ENCODE measurements around the gene UAP1L1. TPM values are rescaled to one million over a fixed set of nuclear protein-coding genes. Genes with fewer than 3 reads are reported as not detected.
"Not testable (repeated sequence)": the region's sequence is repeated elsewhere in the genome, so short reads cannot be mapped to it uniquely, and the experiment has no call there.

UAP1L1 gene
- total RNA-seq, 1 donor from 2014 or later, result 34.2 TPM

- no peak overlapping the region for H3K4me3 Mint-ChIP-seq (ENCODE audit: unreplicated experiment)
- no peak for DNase-seq (ENCODE audit: extremely low spot score, unreplicated experiment)
- no peaks in the 10 kb centered on the region for H3K36me3 Mint-ChIP-seq (ENCODE audit: unreplicated experiment)
- no peak overlapping the region for H3K27ac Mint-ChIP-seq (ENCODE audit: unreplicated experiment)
- no peaks in the 10 kb centered on the region for H3K27me3 Mint-ChIP-seq (ENCODE audit: unreplicated experiment)
- H3K9me3 Mint-ChIP-seq (ENCODE audit: unreplicated experiment), result no peaks in the 10 kb centered on the region
- peaks cover 8% of the 10 kb centered on the region for H3K4me1 Mint-ChIP-seq (ENCODE audit: unreplicated experiment)
- TF ChIP-seq, protein P1, sequence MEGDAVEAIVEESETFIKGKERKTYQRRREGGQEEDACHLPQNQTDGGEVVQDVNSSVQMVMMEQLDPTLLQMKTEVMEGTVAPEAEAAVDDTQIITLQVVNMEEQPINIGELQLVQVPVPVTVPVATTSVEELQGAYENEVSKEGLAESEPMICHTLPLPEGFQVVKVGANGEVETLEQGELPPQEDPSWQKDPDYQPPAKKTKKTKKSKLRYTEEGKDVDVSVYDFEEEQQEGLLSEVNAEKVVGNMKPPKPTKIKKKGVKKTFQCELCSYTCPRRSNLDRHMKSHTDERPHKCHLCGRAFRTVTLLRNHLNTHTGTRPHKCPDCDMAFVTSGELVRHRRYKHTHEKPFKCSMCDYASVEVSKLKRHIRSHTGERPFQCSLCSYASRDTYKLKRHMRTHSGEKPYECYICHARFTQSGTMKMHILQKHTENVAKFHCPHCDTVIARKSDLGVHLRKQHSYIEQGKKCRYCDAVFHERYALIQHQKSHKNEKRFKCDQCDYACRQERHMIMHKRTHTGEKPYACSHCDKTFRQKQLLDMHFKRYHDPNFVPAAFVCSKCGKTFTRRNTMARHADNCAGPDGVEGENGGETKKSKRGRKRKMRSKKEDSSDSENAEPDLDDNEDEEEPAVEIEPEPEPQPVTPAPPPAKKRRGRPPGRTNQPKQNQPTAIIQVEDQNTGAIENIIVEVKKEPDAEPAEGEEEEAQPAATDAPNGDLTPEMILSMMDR (IDR thresholded peaks at IDR 0.05), result no peak
Measured at GRCh38 chr9:137062384-137062783, 14.9 kb upstream of the UAP1L1 start.

- not testable (repeated sequence) for H3K4me1 Mint-ChIP-seq (ENCODE audit: unreplicated experiment); H3K27me3 Mint-ChIP-seq (ENCODE audit: unreplicated experiment); DNase-seq (ENCODE audit: extremely low spot score, unreplicated experiment); H3K27ac Mint-ChIP-seq (ENCODE audit: unreplicated experiment); H3K9me3 Mint-ChIP-seq (ENCODE audit: unreplicated experiment); H3K4me3 Mint-ChIP-seq (ENCODE audit: unreplicated experiment); H3K36me3 Mint-ChIP-seq (ENCODE audit: unreplicated experiment)
Measured at GRCh38 chr9:137062798-137063197, 14.5 kb upstream of the UAP1L1 start.

- no peaks in the 10 kb centered on the region for H3K36me3 Mint-ChIP-seq (ENCODE audit: unreplicated experiment)
- peaks cover 3% of the 10 kb centered on the region for H3K4me1 Mint-ChIP-seq (ENCODE audit: unreplicated experiment)
- no peaks in the 10 kb centered on the region for H3K27me3 Mint-ChIP-seq (ENCODE audit: unreplicated experiment)
- DNase-seq (ENCODE audit: extremely low spot score, unreplicated experiment), result no peak
- no peak overlapping the region for H3K27ac Mint-ChIP-seq (ENCODE audit: unreplicated experiment)
- no peaks in the 10 kb centered on the region for H3K9me3 Mint-ChIP-seq (ENCODE audit: unreplicated experiment)
- TF ChIP-seq, protein P1 (IDR thresholded peaks at IDR 0.05), result no peak
- H3K4me3 Mint-ChIP-seq (ENCODE audit: unreplicated experiment), result no peak overlapping the region
Measured at GRCh38 chr9:137063311-137064026, 13.8 kb upstream of the UAP1L1 start.

DNA sequence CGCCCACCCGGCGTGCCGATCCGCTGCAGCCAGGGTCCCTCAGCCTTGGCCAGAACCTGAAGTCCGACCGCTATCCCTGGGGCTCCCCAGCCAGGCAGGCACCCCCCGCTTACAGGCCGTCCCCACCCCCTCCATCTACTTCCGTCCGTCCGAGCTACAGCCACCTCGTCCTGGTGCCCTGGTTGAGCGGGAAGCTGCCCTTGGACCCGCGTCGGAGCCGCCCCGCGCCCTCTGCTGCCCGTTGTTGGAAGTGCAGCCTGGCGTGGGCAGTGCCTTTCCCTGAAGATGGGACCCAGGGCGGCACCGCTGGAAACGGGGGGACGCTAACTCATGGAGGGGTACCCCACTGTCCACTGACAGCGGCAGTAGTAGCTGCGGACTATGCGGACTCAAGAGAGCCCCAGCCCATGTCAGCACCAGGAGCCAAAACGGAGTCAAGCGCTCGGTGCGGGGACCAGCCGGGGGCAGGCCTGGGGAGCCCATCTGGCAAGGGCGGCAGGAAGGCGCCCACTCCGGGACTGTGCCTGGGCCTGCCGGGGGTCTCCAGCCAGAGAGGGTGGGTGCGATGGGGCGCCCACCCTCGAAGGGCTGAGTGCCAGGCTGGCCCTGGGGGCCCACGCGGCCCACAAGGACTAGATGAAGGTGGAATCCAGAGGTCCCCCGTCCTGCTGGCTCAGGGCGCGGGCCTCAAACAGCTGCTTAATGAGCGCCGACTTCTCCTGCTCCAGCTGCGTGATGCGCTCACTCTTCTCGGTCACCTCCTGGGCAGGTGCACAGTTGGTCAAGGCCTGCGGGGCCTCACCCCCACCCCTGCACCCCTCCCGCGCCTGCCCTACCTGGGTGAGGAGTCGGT is 13.1 kb upstream of the UAP1L1 start:
- Mint-ChIP-seq H3K36me3 (ENCODE audit: unreplicated experiment) (no peaks in the 10 kb centered on the region), H3K9me3 (ENCODE audit: unreplicated experiment) (no peaks in the 10 kb centered on the region), H3K4me1 (ENCODE audit: unreplicated experiment) (peaks cover 3% of the 10 kb centered on the region), H3K27ac (ENCODE audit: unreplicated experiment) (no peak overlapping the region), H3K27me3 (ENCODE audit: unreplicated experiment) (no peaks in the 10 kb centered on the region), H3K4me3 (ENCODE audit: unreplicated experiment) (no peak overlapping the region)
- no peak for DNase-seq (ENCODE audit: extremely low spot score, unreplicated experiment)
- TF ChIP-seq, protein P1 (IDR thresholded peaks at IDR 0.05), result peak; percentile 91

GRCh38 chr9:137064880-137065164 is 12.5 kb upstream of the UAP1L1 start:
- no peaks in the 10 kb centered on the region for H3K9me3 Mint-ChIP-seq (ENCODE audit: unreplicated experiment)
- peaks cover 3% of the 10 kb centered on the region for H3K4me1 Mint-ChIP-seq (ENCODE audit: unreplicated experiment)
- H3K4me3 Mint-ChIP-seq (ENCODE audit: unreplicated experiment), result no peak overlapping the region
- H3K27me3 Mint-ChIP-seq (ENCODE audit: unreplicated experiment), result no peaks in the 10 kb centered on the region
- no peak for DNase-seq (ENCODE audit: extremely low spot score, unreplicated experiment)
- H3K27ac Mint-ChIP-seq (ENCODE audit: unreplicated experiment), result no peak overlapping the region
- TF ChIP-seq, protein P1 (IDR thresholded peaks at IDR 0.05), result no peak
- no peaks in the 10 kb centered on the region for H3K36me3 Mint-ChIP-seq (ENCODE audit: unreplicated experiment)
